Ovary (tissue), 3 donors: Measurements from ENCODE around the gene ARHGAP29.

Experiments
- CTCF ChIP-seq, 3 donors: fragments of 450-650 bp in 2 of 3; fragments of 200-600 bp in 1 of 3; IDR thresholded peaks; one replicate each; pipeline versions ENCODE4 v1.5.1 to v1.8.0; 2016 to 2022; ENCODE audit warnings: antibody characterized with exemption in 3 of 3, mild to moderate bottlenecking in 1 of 3
- EP300 ChIP-seq: sonication (generic); formaldehyde crosslinking; IDR thresholded peaks from one replicate; pipeline ENCODE4 v1.6.1; 2017; ENCODE audit warnings: antibody characterized with exemption
- POLR2A ChIP-seq: fragments of 450-650 bp; IDR thresholded peaks from one replicate; pipeline ENCODE4 v1.6.1; 2017; ENCODE audit warnings: antibody characterized with exemption, mild to moderate bottlenecking, moderate library complexity
- donor health status: DM: no; HTN: no; CAD: no.

GRCh38 chr1:94254073-94254810, 16.9 kb upstream of the ARHGAP29 start:
- no peak for TF ChIP-seq CTCF (IDR thresholded peaks at IDR 0.05)
- no peak for TF ChIP-seq POLR2A
- TF ChIP-seq EP300, result no peak
